Stimulated activated CD4-positive, alpha-beta T cell treated with anti-CD3 and anti-CD28 coated beads, Interleukin-2, amount 100 ng/mL, for 48 hours (primary cell): Measurements from ENCODE around the gene ANKRD33.
A peak's percentile ranks its signal among the peaks of the same experiment; 100 is the strongest.
"Not testable (repeated sequence)": the region's sequence is repeated elsewhere in the genome, so short reads cannot be mapped to it uniquely, and the experiment has no call there.

Source experiments
- DNase-seq, 2 donors: peaks; one replicate each; pipeline ENCODE4 v3.0.0-alpha.2; 2020

ANKRD33 gene

GRCh38 chr12:51883998-51884675 is 3.8 kb upstream of the ANKRD33 start:
- no peak for DNase-seq

GRCh38 chr12:51884676-51885229 is 3.1 kb upstream of the ANKRD33 start:
- DNase-seq, result no peak

- DNase-seq, result not testable (repeated sequence)
Measured at GRCh38 chr12:51885294-51886020, 2.4 kb upstream of the ANKRD33 start.

- peak in 1 of 2 donors; percentile 26 for DNase-seq
Measured at GRCh38 chr12:51886021-51886710, 1.7 kb upstream of the ANKRD33 start.

GRCh38 chr12:51888316-51889215 is 663 bp downstream of the ANKRD33 start:
- no peak for DNase-seq

- DNase-seq, result no peak
Measured at GRCh38 chr12:51889216-51890132, 1.6 kb downstream of the ANKRD33 start.

- no peak for DNase-seq
Measured at GRCh38 chr12:51890133-51890464, 2.2 kb downstream of the ANKRD33 start.

- no peak for DNase-seq
Measured at GRCh38 chr12:51890511-51891171, 2.7 kb downstream of the ANKRD33 start.

GRCh38 chr12:51891843-51892242 is 3.9 kb downstream of the ANKRD33 start:
- DNase-seq, result no peak

- no peak for DNase-seq
Measured at GRCh38 chr12:51893786-51894185, 5.9 kb downstream of the ANKRD33 start.

- no peak for DNase-seq
Measured at GRCh38 chr12:51895378-51896135, 7.7 kb downstream of the ANKRD33 start.

- DNase-seq, result no peak
Measured at GRCh38 chr12:51896236-51896635, 8.3 kb downstream of the ANKRD33 start.

GRCh38 chr12:51897181-51897580 is 9.3 kb downstream of the ANKRD33 start:
- DNase-seq, result no peak

GRCh38 chr12:51898506-51898905 is 10.6 kb downstream of the ANKRD33 start:
- DNase-seq, result no peak

GRCh38 chr12:51898937-51899336 is 11.0 kb downstream of the ANKRD33 start:
- no peak for DNase-seq

- DNase-seq, result no peak
Measured at GRCh38 chr12:51900323-51900889, 12.5 kb downstream of the ANKRD33 start.

GRCh38 chr12:51901121-51901817 is 13.4 kb downstream of the ANKRD33 start:
- no peak for DNase-seq

- DNase-seq, result no peak
Measured at GRCh38 chr12:51901881-51902280, 14.0 kb downstream of the ANKRD33 start.

GRCh38 chr12:51904951-51905470 is 17.1 kb downstream of the ANKRD33 start:
- no peak for DNase-seq
